DMS53 (cell line): ENCODE data around the gene SOWAHC.
"Not testable (repeated sequence)": the region's sequence is repeated elsewhere in the genome, so short reads cannot be mapped to it uniquely, and the experiment has no call there.

Source experiments
- DNase-seq: peaks from one replicate; lab custom pipeline; 2025; lab: John Stamatoyannopoulos, UW

Gene SOWAHC

GRCh38 chr2:109615637-109616144 lies 1.5 kb downstream of the SOWAHC start:
- DNase-seq = no peak

- no peak for DNase-seq
Measured at GRCh38 chr2:109616184-109616583, 2.0 kb downstream of the SOWAHC start.

GRCh38 chr2:109619032-109619615 lies 5.0 kb downstream of the SOWAHC start:
- DNase-seq = no peak

DNA sequence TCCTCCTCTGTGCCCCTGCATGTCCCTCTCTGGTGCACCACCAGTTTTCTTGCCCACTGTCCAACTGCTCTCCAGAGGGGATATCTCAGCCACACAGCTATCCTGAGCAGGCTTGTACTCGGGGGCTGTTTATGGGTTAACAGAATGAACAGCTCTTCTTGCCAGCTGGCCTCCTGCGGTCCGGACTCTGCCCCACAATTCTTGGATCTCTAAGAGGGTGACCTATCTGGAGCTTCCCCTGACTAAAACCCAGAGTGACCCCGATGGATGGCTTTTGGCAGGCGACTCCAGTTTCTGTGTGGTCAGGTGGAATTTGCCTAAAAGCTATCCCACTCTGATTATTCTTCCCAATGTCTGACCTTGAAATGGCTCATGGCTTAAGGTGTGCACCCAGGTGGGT lies 9.1 kb downstream of the SOWAHC start:
- DNase-seq = no peak

DNA sequence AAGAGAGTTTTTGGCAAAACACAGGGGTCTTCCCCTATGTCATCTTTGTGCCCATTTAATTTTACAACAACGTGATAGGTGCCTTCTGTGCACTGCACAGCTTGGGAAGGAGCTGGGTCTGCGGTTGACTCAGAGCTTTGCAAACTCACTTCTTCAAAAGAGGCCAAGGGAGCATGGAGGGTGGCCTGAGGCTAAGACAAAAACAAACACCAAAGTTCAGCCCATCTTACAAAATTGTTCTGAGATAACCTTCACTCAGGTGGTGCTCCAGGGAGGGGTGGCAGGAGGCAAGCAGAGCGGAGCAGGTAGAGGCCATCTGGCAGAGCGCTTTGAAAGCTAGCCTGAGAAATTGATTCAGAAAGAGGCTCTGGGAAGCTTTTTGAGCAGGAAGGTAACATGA lies 9.8 kb downstream of the SOWAHC start:
- DNase-seq = no peak

DNA sequence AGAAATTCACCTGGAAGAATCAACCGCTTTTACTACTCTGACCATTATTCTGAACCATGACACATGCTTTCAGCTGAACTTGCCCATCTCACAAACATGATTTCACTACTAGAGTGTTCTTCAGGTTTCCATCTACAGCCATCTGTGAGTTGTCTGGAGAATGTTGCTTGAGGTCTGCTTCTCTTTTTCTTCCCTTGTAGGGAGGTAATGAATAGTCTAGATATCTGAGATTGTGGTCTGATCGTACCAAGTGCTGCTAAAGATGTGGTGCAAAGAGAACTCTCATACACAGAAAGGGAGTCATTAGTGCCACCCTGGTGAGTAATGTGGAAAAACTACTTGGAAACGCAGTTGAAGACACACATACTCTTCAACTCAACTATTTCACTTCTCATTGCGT lies 10.2 kb downstream of the SOWAHC start:
- DNase-seq = no peak

DNA sequence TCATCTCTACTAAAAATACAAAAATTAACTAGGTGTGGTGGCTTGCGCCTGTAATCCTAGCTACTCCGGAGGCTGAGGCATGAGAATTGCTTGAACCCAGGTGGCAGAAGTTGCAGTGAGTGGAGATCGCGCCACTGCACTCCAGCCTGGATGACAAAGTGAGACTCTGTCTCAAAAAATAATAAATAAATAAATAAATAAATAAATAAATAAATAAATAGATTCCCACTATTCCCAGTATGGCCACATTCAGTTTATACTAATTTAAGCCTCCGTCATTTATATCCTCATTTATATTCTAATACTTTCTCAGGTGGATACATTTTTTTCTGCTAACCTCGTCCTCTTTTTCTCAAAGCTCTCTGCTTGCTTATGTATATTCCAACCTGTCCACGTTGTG lies 14.2 kb downstream of the SOWAHC start:
- not testable (repeated sequence) for DNase-seq

- DNase-seq = no peak
Measured at GRCh38 chr2:109629867-109630266, 15.7 kb downstream of the SOWAHC start.

DNA sequence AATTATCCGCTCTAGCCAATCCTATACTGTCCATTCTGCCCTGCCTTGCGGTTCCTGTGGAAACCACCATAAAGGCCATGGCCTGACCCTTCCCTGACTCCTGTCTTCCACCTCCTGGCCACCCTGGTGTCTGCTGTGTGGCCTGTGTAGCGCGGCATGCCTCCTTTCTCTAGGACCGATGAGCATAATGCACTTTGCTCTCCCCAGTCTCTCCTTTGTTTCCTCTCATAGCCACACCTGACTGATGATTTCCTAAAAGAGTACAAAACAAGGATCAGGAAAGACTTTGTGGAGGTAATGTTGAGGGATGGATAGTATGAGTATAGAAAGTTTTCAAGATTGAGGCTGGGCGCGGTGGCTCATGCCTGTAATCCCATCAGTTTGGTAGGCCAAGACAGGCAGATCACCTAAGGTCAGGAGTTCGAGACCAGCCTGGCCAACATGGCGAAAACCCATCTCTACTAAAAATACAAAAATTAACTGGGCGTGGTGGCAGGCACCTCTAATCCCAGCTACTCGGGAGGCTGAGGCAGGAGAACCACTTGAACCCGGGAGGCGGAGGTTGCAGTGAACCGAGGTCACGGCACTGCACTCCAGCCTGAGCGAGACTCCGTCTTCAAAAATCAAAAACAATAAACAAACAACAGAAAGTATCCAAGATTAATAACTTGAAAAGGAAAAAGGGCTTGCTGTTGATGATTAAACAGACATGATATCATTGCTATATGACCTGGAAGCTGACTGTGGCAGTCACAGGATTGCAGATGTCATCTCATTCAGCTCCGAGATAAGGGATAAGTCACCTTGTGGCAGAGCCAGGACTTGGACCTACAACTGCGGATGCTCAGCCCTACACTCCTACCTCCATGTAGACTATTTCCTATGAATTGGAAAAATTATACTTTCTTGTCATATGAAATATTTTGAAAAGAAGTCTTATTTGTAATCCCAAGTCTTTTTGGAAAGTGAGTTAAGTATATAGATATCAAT lies 16.6 kb downstream of the SOWAHC start:
- DNase-seq = no peak

- no peak for DNase-seq
Measured at GRCh38 chr2:109631741-109632140, 17.6 kb downstream of the SOWAHC start.

DNA sequence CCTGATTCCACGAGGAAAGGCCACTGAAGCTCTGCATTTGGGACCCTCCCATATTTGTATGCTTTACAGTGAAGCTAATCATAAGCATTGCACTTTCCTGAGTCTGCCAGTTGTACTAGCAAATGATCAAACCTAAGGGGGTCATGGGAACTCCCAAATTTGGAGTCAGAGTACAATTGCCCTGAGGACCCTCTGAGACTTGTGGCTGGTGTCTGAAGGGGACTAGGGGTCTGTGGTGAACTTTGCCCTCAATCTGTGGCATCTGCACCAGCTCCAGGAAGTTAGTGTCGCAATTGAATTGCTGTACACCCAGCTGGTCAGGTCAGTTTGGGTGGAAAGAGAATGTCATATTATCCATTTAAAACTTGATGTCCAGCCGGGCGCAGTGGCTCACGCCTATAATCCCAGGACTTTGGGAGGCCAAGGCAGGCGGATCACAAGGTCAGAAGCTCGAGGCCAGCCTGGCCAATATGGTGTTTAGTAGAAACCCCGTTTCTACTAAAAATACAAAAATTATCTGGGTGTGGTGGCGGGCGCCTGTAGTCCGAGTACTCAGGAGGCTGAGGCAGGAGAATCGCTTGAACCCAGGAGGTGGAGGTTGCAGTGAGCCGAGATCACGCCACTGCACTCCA lies 18.1 kb downstream of the SOWAHC start:
- no peak for DNase-seq

- DNase-seq = no peak
Measured at GRCh38 chr2:109633284-109633961, 19.3 kb downstream of the SOWAHC start.

DNA sequence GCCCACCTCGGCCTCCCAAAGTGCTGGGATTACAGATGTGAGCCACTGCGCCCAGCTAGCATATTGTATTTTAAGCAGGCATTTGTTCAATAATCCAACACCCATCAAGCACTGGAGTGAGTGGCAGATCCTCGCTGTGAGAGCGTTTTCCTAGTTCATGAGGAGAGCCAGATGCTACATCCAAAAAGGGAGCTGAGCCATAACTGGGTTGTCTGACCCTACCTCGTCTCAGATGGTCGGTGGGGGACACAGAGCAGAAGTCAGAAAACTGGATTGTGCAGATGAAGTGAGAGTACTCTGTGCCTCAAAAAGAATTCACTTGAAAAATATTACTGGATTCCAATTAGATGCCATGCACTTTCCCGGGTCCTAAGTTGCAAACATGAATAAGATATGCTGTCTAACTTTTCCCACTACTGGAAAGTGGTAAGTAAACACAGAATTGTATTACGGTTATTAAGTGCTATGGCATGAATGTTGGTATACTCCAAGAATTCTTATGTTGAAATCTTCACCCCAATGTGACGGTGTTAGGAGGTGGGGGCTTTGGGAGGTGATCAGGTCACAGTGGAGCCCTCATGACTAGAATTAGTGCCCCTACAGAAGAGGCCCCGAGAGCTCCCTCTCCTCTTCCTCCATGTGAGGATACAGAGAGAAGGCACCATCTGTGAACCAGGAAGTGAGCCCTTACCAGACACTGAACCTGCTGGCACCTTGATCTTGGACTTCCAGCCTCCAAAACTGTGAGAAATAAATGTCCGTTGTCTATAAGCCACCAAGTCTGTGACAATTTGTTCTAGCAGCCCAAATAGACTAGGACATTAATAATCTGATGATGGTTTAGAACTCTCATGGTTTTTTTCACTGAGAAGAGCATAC lies 21.5 kb downstream of the SOWAHC start:
- no peak for DNase-seq

- no peak for DNase-seq
Measured at GRCh38 chr2:109636317-109636716, 22.2 kb downstream of the SOWAHC start.

DNA sequence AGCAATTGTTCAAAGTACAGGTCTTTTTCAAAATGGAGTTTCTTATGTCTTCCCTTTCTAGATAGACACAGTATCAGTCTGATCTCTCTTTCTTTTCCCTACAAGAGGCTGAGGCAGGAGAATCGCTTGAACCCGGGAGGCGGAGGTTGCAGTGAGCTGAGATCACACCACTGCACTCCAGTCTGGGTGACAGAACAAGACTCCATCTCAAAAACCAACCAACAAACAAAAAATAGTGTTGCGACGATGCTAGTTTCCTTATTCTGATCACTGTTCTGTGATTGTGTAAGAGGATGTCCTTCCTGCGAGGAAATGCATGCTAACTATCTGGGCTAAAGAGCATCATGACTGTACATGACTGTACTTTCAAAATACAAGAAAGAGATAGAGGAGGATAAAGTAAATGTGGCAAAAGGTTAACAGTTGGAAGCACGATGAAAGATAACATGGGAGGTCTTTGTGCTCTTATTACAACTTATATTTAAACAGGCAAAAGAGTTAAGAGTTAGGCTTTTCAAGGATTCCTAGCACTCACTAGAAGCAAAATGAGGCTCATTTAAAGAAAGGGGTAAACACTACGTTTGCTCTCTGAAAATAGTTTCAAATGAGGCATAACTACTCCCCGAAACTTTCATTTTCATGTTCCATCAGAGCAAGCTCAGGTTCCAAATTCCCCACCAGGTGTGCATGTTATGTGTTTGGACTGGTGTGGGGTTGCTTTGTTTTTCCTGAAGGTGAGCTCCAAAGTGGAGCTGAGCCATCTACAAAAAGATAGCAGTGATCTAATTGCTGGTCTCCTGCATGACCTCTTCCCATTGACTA lies 23.8 kb downstream of the SOWAHC start:
- DNase-seq = no peak

- peak; percentile 23 for DNase-seq
Measured at GRCh38 chr2:109638795-109639194, 24.6 kb downstream of the SOWAHC start.

DNA sequence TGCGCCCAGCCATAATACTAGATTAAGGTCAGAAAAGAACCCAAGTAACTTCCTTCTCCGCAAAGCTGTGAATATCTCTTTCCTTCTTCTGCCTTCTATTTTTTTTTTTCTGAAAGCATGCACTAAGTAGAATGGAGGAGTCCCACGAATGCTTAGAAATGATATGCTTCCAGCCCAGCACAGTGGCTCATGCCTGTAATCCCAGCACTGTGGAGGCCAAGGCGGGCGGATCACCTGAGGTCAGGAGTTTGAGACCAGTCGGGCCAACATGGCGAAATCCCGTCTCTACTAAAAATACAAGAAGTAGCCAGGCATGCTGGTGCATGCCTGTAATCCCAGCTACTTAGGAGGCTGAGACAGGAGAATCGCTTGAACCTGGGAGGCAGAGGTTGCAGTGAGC lies 25.8 kb downstream of the SOWAHC start:
- not testable (repeated sequence) for DNase-seq

- DNase-seq = peak; percentile 93
Measured at GRCh38 chr2:109644571-109645275, 30.6 kb downstream of the SOWAHC start.

DNA sequence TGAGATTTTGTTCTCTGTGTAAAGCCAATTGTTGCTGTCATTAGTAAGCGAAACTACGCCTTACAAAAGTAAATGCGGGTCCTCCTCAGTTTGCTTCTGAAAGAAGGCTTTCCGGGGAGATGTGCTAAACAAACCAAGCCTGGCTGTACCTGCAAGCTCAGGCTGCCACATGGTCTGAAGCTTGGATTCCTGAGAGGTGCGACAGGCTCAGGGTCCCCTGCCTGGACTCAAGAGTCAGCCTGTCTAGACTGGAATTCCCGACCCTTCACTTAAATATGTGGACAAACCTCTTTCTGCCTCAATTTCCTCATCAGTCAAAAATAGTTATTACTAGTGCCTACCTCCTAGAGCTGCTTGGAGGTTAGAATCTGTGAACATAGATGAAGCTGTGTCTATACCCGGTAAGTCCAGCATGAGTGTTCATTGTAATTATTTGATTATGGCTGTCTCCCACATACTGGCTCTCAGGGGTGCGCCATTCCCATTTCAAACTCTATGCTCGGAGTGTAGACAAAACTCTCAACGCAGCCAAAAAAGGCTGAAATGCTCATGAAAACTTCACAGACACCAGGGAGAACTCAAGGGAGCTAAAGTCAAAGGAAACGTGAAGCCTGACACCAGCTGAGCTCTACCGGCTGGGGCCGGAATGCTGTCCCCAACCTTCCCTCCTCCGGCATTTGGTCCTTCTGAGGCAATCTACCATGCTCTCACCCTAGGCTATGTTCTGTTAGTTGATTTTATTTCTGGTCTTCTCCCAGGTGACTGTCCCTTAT lies 31.4 kb downstream of the SOWAHC start:
- DNase-seq = no peak
